DND-41 (cell line): ENCODE results near the gene SINHCAF.
"Not testable (repeated sequence)": the region's sequence is repeated elsewhere in the genome, so short reads cannot be mapped to it uniquely, and the experiment has no call there.

Experiments used
- ATAC-seq: fragments of 200-7000 bp; cut with Tn5 transposase; 3 replicates; pipeline ENCODE4 v1.9.1; 2021; ENCODE audit warnings: low read depth; ENCODE audit not compliant: insufficient read depth
- DNase-seq: peaks from one replicate; pipeline ENCODE4 v3.0.0-alpha.2; 2020
- H2AFZ ChIP-seq: 2 replicates; pipeline ENCODE4 v1.6.0; 2012; ENCODE audit warnings: low read depth, low read length
- H3K27ac ChIP-seq: 2 replicates; pipeline ENCODE4 v1.5.1; 2012; ENCODE audit warnings: low read length, inconsistent platforms
- H3K27me3 ChIP-seq: fragments of 200-600 bp; sonication (generic); 2 replicates; pipeline ENCODE4 v1.6.0; 2012; ENCODE audit warnings: low read length, mild to moderate bottlenecking, inconsistent platforms; ENCODE audit not compliant: insufficient read depth, poor library complexity
- H3K36me3 ChIP-seq: 2 replicates; pipeline ENCODE4 v1.5.1; 2012; ENCODE audit warnings: low read length, inconsistent platforms; ENCODE audit not compliant: insufficient read depth
- H3K4me1 ChIP-seq: 2 replicates; pipeline ENCODE4 v1.5.1; 2012; ENCODE audit warnings: mild to moderate bottlenecking, low read length; ENCODE audit not compliant: insufficient read depth
- H3K4me2 ChIP-seq: 2 replicates; pipeline ENCODE4 v1.6.0; 2012; ENCODE audit warnings: mild to moderate bottlenecking, moderate library complexity, low read length, inconsistent platforms; ENCODE audit not compliant: insufficient read depth
- H3K4me3 ChIP-seq, 2 experiments: fragments of 200-600 bp in 1 of 2; shearing (Covaris generic) in 1 of 2; 2 replicates each; pipeline ENCODE4 v1.5.1; 2012 to 2016; ENCODE audit warnings: inconsistent platforms in 2 of 2, low read length in 2 of 2, mild to moderate bottlenecking in 2 of 2, low read depth in 1 of 2, moderate library complexity in 1 of 2
- H3K79me2 ChIP-seq: 2 replicates; pipeline ENCODE4 v1.6.0; 2012; ENCODE audit warnings: low read length, inconsistent platforms; ENCODE audit not compliant: insufficient read depth
- H3K9ac ChIP-seq: 2 replicates; pipeline ENCODE4 v1.6.0; 2012; ENCODE audit warnings: low read depth, mild to moderate bottlenecking, inconsistent platforms, low read length, moderate library complexity
- H3K9me3 ChIP-seq: 2 replicates; pipeline ENCODE4 v1.5.1; 2012; ENCODE audit warnings: low read length, moderate library complexity, mild to moderate bottlenecking, inconsistent platforms; ENCODE audit not compliant: insufficient read depth, severe bottlenecking
- H4K20me1 ChIP-seq: 2 replicates; pipeline ENCODE4 v1.6.0; 2012; ENCODE audit warnings: low read length; ENCODE audit not compliant: insufficient read depth
- EZH2 ChIP-seq: IDR thresholded peaks from 3 replicates; pipeline ENCODE4 v1.6.1; 2012; ENCODE audit warnings: borderline replicate concordance, low read depth, mild to moderate bottlenecking, moderate library complexity, low read length, inconsistent platforms; ENCODE audit not compliant: severe bottlenecking
- TF ChIP-seq, protein P1 (sequence below): IDR thresholded peaks from 2 replicates; pipeline ENCODE4 v1.5.1; 2012; ENCODE audit warnings: borderline replicate concordance, low read length, moderate library complexity, mild to moderate bottlenecking; ENCODE audit not compliant: poor library complexity, severe bottlenecking; ENCODE audit errors: extremely low read depth

SINHCAF gene, protein sequence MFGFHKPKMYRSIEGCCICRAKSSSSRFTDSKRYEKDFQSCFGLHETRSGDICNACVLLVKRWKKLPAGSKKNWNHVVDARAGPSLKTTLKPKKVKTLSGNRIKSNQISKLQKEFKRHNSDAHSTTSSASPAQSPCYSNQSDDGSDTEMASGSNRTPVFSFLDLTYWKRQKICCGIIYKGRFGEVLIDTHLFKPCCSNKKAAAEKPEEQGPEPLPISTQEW

GRCh38 chr12:31325877-31326631, at the start of gene SINHCAF:
SINHCAF (minus strand) TSS chr12:31326150; CDS start chr12:31298204, 27,946 bp downstream.
- Histone ChIP-seq H3K27ac (peak within 1 kb of the TSS; percentile 86), H3K9ac (peak within 1 kb of the TSS; percentile 89), H3K36me3 (peaks cover 7% of the 10 kb centered on the region; the same call in 1 of the 2 replicates), H3K9me3 (no peaks in the 10 kb centered on the region), H3K27me3 (peaks cover 12% of the 10 kb centered on the region), H4K20me1 (peaks cover 20% of the 10 kb centered on the region), H3K4me3 (peak within 1 kb of the TSS; percentile 80 to 93), H3K79me2 (peaks cover 48% of the 10 kb centered on the region), H3K4me1 (peaks cover 33% of the 10 kb centered on the region), H3K4me2 (peak within 1 kb of the TSS; percentile 67), H2AFZ (peak within 1 kb of the TSS; percentile 79)
- ATAC-seq (peak; percentile 76), DNase-seq (peak; percentile 99)
- TF ChIP-seq, protein P1, sequence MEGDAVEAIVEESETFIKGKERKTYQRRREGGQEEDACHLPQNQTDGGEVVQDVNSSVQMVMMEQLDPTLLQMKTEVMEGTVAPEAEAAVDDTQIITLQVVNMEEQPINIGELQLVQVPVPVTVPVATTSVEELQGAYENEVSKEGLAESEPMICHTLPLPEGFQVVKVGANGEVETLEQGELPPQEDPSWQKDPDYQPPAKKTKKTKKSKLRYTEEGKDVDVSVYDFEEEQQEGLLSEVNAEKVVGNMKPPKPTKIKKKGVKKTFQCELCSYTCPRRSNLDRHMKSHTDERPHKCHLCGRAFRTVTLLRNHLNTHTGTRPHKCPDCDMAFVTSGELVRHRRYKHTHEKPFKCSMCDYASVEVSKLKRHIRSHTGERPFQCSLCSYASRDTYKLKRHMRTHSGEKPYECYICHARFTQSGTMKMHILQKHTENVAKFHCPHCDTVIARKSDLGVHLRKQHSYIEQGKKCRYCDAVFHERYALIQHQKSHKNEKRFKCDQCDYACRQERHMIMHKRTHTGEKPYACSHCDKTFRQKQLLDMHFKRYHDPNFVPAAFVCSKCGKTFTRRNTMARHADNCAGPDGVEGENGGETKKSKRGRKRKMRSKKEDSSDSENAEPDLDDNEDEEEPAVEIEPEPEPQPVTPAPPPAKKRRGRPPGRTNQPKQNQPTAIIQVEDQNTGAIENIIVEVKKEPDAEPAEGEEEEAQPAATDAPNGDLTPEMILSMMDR = no peak
- no peak for TF ChIP-seq EZH2

DNA sequence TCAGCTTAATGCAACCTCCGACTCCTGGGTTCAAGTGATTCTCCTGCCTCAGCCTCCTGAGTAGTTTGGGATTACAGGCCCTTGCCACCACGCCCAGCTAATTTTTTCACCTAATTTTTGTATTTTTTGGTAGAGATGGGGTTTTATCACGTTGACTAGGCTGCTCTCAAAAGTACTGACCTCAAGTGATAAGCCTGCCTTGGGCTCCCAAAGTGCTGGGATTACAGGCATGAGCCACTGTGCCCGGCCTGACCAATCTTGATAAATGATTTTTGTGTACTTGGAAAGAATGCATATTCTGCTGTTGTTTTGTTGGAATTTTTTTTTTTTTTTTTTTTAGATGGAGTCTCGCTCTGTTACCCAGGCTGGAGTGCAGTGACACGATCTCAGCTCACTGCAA, 49.5 kb upstream of the SINHCAF start:
- H3K79me2 ChIP-seq, H3K4me2 ChIP-seq, H3K4me1 ChIP-seq, ATAC-seq, H2AFZ ChIP-seq, H3K36me3 ChIP-seq, DNase-seq, H3K9me3 ChIP-seq, H3K27me3 ChIP-seq, H3K27ac ChIP-seq, H3K4me3 ChIP-seq, H3K9ac ChIP-seq, H4K20me1 ChIP-seq: not testable (repeated sequence)

DNA sequence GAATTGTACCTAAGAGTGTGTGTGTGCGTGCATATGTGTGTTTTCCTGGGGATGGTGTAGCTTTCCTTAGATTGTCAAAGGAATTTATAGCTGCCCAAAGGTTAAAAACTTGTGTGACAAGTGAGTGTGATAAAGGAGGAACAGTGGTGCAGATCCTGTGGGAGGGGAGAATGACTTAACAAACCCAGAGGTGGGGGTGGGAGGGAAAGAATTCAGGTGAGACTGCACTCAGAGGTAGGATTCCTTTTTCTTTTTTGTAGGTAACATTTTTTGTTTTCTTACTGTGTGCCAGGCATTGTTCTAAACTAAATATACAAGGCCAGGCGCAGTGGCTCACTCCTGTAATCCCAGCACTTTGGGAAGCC, 45.3 kb upstream of the SINHCAF start:
- no peaks in the 10 kb centered on the region for H3K79me2 ChIP-seq
- H3K4me3 ChIP-seq = no peak overlapping the region
- no peak overlapping the region for H3K4me2 ChIP-seq
- no peaks in the 10 kb centered on the region for H3K36me3 ChIP-seq
- DNase-seq = no peak
- TF ChIP-seq, protein P1 = no peak
- TF ChIP-seq EZH2 = no peak
- no peaks in the 10 kb centered on the region for H3K4me1 ChIP-seq
- ATAC-seq = no peak
- H3K27ac ChIP-seq = no peak overlapping the region
- H4K20me1 ChIP-seq = no peaks in the 10 kb centered on the region
- no peaks in the 10 kb centered on the region for H3K9me3 ChIP-seq
- no peak overlapping the region for H3K9ac ChIP-seq
- no peak overlapping the region for H2AFZ ChIP-seq
- no peaks in the 10 kb centered on the region for H3K27me3 ChIP-seq

DNA sequence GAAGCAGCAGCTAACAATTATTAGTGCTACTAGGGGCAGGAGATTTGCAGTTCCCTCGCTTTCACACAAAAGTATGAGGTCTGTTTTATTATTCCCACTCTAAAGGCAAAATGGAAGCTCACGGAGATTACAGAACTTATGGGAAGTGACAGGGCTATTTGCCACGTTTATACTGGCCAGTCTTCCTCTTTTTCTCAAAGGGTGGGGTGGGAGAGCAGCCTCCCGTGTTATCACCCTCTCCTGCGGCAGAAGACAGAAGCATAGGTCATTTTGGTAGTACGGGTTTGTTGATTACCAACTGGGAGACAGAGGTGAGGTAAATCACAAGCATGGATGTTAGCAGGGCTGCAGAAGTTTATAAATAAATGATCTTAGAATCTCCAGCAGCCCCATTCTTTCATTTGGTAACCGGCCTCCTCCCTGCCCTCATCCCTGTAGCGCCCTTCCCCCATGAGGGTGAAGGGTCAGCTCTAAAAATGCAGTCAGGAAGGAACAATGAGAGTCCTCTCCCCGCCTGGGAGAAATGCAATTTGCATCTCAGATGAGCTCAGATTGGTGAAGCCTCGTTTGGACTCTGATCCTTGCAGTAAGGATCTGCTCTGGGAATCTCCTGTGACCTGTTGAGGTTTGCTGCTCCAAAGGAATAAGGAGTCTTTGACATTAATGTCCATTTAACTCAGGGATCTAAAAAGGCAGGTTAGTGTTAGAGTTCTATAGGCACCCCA, 44.7 kb upstream of the SINHCAF start:
- no peak overlapping the region for H3K27ac ChIP-seq
- no peaks in the 10 kb centered on the region for H4K20me1 ChIP-seq
- ATAC-seq (no peak), DNase-seq (no peak)
- no peaks in the 10 kb centered on the region for H3K9me3 ChIP-seq
- H3K4me1 ChIP-seq = no peaks in the 10 kb centered on the region
- no peak overlapping the region for H3K4me2 ChIP-seq
- H3K4me3 ChIP-seq = no peak overlapping the region
- H2AFZ ChIP-seq = no peak overlapping the region
- no peaks in the 10 kb centered on the region for H3K79me2 ChIP-seq
- TF ChIP-seq EZH2 = no peak
- TF ChIP-seq, protein P1 = no peak
- no peaks in the 10 kb centered on the region for H3K27me3 ChIP-seq
- H3K36me3 ChIP-seq = no peaks in the 10 kb centered on the region
- H3K9ac ChIP-seq = no peak overlapping the region
